Fibroblast of skin of right quadriceps (primary cell): ENCODE data around the gene NFRKB.

Experiments
- DNase-seq: peaks from one replicate; pipeline ENCODE4 v3.0.0-alpha.2; 2013

The NFRKB gene

GRCh38 chr11:129895126-129896041 lies at the start of gene NFRKB:
Gene NFRKB, minus strand, starts transcription at chr11:129895578. Its CDS starts 2,729 bp downstream, at chr11:129892849.
- DNase-seq: peak; percentile 74

GRCh38 chr11:129944696-129945095 lies 49.3 kb upstream of the NFRKB start:
- DNase-seq: no peak

- DNase-seq: no peak
Observed at GRCh38 chr11:129943036-129943435, 47.7 kb upstream of the NFRKB start.

GRCh38 chr11:129939510-129939909 lies 44.1 kb upstream of the NFRKB start:
- no peak for DNase-seq

GRCh38 chr11:129938764-129939163 lies 43.4 kb upstream of the NFRKB start:
- DNase-seq: no peak

- no peak for DNase-seq
Observed at GRCh38 chr11:129937592-129938238, 42.3 kb upstream of the NFRKB start.

- DNase-seq: no peak
Observed at GRCh38 chr11:129935723-129936122, 40.3 kb upstream of the NFRKB start.

- no peak for DNase-seq
Observed at GRCh38 chr11:129933891-129934290, 38.5 kb upstream of the NFRKB start.

GRCh38 chr11:129933262-129933661 lies 37.9 kb upstream of the NFRKB start:
- DNase-seq: no peak

- no peak for DNase-seq
Observed at GRCh38 chr11:129932381-129933067, 37.1 kb upstream of the NFRKB start.

GRCh38 chr11:129930743-129931142 lies 35.4 kb upstream of the NFRKB start:
- no peak for DNase-seq

GRCh38 chr11:129930296-129930695 lies 34.9 kb upstream of the NFRKB start:
- DNase-seq: no peak

GRCh38 chr11:129929721-129930120 lies 34.3 kb upstream of the NFRKB start:
- no peak for DNase-seq

- DNase-seq: no peak
Observed at GRCh38 chr11:129928923-129929692, 33.7 kb upstream of the NFRKB start.

GRCh38 chr11:129922674-129923073 lies 27.3 kb upstream of the NFRKB start:
- DNase-seq: no peak

GRCh38 chr11:129918361-129918760 lies 23.0 kb upstream of the NFRKB start:
- DNase-seq: no peak

GRCh38 chr11:129917231-129917630 lies 21.9 kb upstream of the NFRKB start:
- peak; percentile 7 for DNase-seq

GRCh38 chr11:129911298-129911697 lies 15.9 kb upstream of the NFRKB start:
- DNase-seq: peak; percentile 22

- no peak for DNase-seq
Observed at GRCh38 chr11:129910360-129910759, 15.0 kb upstream of the NFRKB start.

- no peak for DNase-seq
Observed at GRCh38 chr11:129905402-129905801, 10.0 kb upstream of the NFRKB start.

GRCh38 chr11:129896062-129896461 lies 684 bp upstream of the NFRKB start:
- DNase-seq: no peak

GRCh38 chr11:129894278-129895125 lies 876 bp downstream of the NFRKB start:
- DNase-seq: no peak
